GM19351 (cell line): Measurements from ENCODE around the gene AP3B1.

Experiments
- ATAC-seq: cut with Tn5 transposase; IDR thresholded peaks from one replicate; pipeline ENCODE4 v1.9.1; 2021; ENCODE audit warnings: mild to moderate bottlenecking, moderate library complexity; ENCODE audit not compliant: unreplicated experiment

AP3B1 gene

DNA sequence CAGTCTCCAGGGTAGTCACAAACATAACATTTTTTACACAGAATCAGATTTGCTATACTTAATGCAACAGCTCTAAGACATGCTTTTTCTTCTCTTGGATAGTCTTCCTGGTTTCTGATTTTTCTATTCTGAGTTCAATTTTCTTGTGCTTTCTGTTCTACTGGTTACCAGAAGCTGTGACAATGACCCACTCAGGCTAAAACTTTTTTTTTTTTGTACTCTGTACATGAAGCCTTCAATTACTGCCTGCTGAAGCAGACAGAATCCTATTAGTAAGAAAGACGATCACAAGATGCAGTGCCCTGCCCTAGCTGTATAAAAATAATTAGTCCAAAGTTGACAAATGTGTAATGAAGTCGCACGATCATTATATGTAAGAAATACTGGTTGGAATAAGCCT is 287.3 kb downstream of the AP3B1 start:
- no peak for ATAC-seq

DNA sequence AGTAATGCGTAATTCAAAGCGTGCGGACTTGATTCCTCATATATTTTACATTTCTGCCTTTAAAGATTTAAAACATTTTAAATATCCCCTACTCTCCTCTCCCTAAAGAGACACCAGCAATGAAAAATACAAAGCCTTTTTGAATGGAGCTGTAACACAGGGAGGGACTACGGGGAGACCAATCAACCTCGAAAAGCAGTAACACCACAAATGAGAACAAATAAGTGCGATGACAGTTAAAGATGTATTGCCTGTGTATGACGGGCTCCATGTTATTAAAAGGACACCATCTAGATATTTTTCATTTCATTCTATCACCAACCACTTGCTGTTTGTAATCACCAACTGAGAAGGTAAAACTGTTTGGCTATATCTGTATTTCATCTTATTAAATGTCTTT is 288.0 kb downstream of the AP3B1 start:
- ATAC-seq: no peak

DNA sequence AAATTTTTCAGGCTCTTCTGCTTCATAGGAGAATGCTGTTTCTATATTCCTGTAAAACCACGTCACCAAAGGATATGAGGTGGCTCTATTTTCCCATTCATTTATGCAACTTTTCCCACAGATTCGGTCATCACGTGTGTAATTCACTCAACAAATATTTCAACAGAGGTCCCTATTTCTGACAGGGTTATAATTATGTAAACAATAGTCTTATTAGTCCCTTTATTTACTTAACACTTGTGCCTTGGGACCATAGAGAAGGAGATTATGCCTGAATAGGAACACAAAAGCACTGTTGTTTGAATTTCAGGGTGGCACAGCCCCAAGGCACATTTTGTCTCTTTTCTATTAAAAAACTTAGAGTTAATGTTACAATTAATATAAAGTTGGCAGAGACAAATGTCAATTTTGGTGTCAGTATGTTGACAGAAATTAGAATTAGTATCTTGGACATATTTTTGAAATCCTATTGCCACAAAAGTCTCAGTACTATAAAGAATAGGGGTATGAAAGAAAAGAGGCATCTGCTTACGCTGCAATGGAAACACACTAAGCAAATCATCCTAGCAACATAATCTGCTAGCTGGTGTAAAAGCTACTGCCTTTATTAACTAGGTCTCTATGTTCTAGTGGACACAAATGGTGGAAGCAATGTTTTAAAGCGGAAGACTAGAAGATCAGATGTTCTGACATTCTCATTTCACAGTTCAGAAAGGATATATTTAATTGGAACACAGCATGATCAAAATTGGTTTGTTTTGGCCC is 289.3 kb downstream of the AP3B1 start:
- ATAC-seq: no peak

DNA sequence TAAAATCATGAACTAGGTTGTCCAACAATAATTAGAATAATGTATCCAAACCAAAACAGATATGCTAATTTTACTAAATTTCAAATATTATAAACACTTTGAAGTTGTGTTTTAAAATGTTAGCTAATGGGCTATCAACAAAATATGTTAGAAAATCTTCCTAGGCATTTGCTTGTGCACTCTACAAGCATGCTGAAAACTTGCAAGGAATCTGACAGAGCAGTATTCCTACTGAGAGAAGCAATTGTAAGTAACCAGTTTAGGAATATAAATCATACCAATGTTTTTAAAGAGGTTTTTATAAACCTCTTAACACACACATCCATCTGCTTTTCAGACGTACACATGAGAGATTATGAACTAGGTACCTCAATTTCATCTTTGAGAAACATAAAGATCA is 289.9 kb downstream of the AP3B1 start:
- ATAC-seq: no peak

DNA sequence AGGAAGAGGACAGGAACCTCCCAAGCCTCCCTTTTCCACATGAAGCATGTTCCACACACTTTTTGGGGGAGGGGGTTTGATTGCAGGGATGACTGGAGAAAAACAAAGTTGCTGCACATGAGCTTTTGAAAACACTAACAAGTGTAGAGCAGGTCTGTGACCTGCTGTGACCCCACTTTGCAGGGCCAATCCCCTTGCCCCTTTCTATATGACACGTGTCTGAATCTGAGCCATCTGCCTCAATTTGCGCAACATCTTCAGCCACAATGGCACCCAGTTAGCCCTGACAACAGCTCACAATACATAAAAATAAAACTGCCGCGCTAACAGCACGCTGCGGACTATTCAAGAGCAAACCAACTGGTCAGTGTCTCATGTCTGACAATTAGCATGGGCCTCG is 290.6 kb downstream of the AP3B1 start:
- no peak for ATAC-seq

DNA sequence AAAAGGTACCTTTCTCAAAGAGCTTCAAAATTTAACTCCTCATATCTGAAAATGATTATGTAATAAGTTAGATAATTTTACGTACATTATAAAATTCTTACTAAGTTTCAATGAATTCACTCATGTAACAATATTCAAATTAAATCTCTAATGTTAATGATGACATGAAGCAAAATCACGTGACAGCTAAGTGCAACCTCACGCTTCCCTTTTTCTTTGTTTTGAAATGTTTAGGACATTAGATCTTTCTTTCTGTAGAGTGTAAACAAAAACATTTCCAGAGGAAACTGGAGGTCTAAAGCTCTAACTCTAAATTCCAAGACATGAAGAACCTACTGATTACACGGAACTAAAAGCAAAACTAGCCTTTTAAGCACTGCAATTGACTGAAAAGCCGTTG is 291.0 kb downstream of the AP3B1 start:
- ATAC-seq: no peak

DNA sequence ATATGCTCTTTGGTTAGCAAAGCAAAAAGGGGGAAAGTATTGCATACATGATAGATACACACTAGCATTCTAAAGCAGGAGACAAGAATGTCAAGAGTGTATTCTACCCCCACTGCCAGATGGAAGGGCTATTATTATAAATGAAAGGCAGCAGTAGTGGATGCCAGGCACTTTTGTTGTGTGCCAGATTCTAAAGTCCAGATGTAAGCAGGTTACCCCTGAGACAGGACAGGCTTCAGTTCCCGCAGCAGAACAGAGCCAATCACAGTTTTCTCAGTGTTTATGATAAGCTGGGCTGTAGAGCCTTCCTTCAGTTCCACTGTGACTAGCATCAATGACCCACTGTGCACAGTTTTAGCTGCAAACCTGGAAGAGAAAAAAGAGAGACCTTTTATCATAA is 291.8 kb downstream of the AP3B1 start:
- ATAC-seq: no peak

DNA sequence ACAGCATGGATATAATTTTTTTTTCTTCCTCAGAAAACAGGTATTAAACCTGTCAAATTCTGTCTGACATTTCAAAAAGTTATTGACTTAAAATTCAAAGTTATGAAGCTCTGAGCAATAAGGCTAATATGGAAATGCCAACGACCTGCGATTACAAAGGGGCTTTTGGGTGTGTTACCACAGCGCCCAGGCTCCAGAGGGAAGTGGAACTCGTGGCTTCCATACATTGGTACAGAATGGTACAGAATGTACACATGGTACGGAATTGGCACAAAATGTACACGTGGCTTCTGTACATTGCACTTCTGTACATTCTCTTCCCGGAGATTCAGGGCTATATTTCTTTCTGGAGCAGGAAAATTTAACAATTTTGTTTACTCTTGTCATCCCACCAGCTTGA is 293.3 kb downstream of the AP3B1 start:
- ATAC-seq: no peak

DNA sequence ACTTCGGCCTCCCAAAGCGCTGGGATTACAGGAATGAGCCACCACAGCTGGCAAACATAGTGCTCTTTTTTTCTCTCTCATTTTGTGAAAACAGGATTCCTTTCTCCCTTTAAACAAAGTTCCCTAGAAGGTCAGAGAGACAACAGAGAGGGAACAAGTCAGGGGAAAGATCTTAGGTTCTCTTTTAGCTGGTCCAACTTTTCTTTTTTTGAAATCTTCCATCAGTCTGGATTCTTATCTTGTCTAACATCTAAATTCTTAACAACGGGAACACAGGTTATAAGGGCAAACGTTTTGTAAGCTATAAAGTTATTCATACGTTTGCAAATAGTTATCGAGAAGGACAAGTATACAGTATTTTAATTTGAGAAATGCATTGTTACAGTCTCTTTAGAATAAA is 294.3 kb downstream of the AP3B1 start:
- no peak for ATAC-seq

DNA sequence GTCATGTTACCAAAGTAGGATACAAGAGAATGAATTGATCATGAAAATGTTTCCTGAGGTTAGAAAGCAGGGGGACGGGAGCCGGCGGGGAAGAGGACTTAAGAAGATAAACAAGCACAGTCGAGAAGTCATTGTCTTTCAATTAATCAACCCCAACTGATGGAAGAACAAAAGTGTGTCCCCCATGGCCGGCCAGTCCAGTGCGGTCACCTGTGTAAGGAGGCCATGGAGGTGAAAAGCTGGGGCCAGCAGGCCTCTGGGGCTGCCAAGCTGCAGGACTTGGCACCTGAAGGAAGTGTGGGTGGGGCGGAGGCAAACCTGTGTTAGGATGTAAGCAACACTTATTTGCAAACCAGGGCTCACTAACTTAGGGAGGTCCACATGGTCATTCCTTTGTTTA is 295.1 kb downstream of the AP3B1 start:
- no peak for ATAC-seq

DNA sequence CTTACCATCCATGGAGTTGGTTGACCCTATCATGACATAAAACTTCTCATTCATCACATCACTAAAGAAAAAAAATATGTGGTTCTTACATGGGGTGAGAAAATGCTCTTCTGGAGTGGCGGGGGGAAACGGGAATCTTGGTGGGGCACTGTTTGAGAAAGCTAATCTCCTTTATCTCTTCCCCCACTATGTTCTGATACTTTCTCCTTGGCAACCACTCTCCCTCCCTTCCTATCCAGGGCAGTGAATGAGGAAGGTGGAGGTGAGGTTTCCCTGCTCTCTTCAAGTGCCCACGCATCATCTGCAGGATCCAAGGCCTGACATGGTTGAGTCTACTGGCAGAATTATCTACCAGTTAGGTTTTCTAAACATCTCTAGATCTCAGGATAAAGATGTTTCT is 297.6 kb downstream of the AP3B1 start:
- ATAC-seq: no peak

DNA sequence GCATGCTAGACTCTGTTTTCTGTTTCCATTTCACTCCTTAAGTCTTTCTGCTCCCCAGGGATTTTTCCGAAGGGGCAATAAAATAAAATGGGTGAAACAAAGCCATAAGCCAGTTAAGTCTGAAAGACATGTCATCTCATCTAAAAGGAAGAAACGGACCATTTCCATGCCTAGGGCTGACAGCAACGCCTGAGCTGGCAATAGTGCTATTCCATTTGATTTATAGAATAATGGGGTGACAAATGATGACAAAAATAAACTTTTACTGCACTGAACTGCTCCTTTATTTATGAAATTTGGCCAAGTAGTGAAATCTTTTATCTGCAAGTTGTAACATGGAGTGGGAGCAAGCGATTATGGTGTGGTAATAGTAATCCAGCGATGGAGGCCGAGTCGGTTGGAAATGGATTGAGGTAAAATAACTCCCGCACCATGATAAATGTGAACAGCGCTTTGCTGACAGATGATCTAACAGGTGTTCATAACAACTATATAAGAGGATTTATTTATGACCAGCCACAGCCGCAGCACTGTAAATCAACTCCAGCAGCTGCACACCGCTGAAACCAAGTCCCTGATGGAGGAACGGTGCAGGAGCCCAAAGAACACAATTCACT is 298.6 kb downstream of the AP3B1 start:
- ATAC-seq: no peak

DNA sequence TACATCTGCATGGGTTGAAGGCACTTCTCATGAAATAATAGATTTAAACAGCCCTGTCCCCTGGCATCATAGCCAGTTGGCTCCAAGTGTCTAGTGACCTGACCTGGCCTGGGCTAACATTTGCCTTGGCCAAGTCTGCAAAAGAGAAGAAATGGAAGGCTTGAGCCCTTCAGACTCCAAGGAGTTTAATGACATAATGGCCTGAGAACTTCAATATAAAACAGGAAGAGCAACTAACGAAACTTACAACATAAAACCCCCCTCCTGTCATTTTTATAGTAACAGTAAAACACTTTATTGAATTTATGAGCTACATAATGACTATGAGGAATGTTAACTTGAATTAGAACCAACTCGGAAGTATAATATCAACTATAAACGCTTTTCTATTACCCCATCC is 299.6 kb downstream of the AP3B1 start:
- ATAC-seq: no peak

DNA sequence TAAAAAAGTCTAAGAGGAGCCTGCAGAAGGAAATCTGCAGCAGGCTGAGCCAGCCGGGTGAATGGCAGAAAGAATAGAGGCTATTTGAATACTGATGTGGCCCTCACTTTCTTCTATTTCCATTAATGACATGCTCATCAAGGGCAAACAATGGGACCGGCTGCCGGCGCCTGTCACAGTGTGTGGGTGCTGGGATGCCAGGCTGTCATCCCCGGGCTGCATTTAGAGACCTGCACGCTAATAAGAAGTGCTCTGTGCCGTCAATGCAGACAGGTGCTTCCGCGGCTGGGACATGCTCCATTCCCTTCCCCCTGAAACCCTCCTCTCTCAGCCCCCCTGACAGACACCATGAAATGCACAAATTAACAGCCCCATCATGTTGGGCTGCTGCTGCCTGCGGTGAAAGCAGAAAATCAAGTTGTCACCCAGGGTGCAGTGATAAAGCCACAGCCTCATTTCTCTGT is 300.6 kb downstream of the AP3B1 start:
- no peak for ATAC-seq

DNA sequence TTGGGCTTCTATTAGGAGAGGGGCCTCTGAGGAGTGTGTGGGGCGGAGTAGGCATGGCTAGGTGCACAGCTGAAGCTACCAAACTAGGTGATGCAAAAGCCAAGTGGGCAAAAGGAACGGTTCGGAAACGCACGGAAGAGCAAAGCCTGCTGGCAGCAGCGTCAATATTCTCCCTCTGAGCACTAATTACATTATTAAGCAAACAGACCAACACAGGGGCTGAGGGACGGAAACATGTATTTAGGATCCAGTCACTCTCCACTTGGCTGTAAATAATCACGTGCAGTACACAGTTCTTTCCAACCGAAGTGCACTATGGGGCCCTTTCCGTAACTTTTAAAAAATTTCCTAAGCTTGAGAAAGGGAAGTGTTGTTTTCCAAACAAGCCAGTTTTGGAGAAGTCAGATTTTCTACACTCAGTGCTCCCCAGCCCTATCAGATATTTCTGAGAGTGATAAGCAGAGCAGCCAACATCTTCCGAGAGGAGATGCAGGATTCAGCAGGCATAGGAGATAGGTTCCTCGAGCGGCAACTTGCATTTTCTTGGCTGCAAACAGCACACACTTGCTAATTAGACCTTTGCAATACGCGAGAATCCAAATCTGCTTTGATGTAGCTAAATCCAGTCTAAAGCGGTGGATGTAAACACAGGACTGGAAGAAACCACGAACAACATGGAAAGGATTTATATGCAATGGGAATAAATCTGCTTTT is 301.2 kb downstream of the AP3B1 start:
- ATAC-seq: no peak

DNA sequence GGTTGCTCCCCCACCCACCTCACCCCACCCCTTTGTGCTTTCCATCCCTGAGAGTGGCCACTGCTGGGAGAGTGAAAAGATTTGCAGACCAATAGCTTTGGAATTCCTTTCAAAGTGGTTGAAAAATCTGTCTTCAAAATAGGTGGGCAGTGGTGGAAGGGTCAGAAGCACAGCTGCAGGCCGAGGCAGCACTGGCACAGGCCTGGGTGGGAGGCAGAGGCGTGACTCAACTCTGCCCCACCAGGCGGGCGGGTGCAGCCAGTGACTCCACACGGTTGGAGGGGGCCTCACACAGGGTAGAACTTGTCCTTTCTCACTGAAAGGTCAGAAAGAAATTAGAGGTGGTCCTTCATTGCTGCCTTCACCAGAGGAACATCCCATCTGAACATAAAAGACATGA is 303.4 kb downstream of the AP3B1 start:
- no peak for ATAC-seq

DNA sequence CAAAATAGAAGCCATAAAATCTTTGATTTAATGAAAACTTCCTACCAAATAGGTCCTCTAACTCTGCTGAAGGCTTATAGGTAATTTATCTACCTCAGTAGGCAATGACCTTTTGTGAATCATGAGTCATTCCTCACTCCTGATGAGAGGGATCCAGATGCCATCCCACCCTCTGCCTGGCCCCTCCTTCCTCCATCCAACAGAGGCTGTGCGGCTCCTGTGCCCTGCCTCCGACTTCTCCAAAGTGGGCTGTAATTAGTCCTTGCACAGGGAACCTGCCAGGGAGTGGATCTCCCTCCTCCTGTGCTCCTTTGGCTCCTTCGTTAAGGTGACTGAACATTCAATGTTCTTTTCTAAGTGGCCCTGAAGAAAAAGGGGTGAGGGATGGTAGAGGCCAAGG is 304.5 kb downstream of the AP3B1 start:
- no peak for ATAC-seq

DNA sequence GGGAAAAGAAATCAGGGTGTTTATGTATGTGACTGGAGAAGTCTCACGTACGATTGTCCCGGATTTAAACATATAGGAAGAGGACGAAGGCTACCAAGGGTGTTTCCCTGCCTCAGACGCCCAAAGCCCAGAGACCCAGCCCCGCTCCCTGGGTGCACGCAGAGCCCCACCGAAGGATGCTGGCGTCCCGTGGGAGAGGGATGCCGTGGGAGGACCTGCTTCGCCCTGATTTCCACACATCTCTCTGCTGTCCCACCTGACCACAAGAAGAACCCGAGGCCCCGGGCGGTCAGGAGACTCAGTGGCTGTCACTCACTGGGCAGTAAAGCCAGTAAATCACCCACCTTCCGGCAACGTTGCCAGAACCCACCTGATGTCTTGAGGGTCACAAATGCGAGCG is 306.5 kb downstream of the AP3B1 start:
- ATAC-seq: no peak

DNA sequence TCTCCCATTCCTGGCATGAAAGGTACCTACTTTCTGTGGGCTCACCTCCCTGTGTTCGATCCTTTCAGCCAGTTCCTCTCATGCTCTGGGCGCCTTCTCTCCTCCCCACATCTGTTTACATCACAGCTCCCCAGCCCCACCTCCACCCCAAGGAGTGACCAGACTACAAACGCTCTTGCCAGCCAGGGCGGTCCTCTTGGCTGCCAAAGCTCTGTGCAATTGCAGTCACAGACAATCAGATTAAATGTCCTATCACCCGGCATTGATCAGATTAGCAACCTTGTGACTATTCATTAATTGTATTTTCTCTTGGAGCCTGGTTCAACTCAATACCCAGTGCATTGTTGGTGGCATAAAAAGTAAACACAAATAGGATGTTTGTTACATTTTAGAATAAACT is 307.2 kb downstream of the AP3B1 start:
- ATAC-seq: no peak

DNA sequence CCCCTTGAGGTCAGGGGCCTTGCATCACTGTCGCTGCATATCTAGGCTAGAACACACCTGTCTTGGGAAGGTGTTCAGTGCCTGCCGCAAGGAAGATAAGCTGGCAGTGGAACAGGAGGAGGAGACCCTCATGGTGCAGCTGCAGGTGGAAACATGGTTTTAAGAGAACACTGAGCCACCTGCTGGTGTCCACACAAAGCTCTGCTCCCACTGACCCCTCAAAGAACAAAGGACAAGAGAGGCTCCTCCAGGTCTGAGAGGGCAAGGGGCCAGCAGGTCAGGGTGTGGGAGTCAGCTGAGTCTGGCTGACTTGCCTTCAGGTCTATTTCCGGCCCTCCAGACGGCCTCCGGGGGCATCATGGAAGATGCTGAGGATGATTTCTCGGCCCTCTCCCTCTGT is 308.2 kb downstream of the AP3B1 start:
- no peak for ATAC-seq

DNA sequence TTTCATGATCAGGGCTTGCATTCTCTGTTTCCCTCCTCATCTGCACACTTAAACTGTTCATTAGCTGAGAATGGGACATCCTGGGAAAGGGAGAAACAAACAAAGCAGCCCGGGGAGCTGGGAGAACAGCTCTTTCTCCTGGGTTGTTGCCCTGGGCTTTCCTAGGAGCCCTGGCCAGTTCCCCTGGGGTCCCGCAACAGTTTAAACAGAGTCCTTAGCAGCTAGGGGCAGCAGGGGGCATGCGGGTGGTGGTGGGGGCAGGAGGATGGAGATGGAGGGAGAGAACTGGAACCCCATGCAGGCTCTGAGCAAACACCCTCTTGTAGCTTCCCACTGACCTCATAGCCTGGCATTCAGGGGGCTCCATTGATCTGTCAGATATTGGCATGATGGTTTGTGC is 309.3 kb downstream of the AP3B1 start:
- no peak for ATAC-seq

DNA sequence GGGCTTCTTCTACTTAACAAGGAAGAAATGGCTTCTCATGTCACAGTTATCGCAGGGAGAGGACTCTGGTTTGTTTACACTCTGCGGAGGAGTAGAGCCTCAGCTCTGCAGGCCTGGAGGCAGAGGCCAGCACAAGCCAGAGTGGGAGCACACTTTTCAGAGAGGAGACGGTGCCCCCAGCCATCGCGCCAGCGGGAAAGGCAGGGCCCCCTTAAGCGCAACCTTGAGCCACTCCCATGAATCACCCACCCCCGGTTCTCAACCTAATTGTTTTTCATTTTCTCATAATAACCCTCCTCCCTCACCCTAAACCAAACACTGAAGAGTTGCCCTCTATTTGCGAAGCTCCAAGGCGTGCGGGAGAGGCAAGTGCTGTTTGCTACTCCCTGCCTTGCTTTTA is 309.9 kb downstream of the AP3B1 start:
- ATAC-seq: no peak
